Measurements from ENCODE around the gene STAP1.
A peak's percentile ranks its signal among the peaks of the same experiment; 100 is the strongest.
"Not testable (repeated sequence)": the region's sequence is repeated elsewhere in the genome, so short reads cannot be mapped to it uniquely, and the experiment has no call there.

STAP1 gene, protein sequence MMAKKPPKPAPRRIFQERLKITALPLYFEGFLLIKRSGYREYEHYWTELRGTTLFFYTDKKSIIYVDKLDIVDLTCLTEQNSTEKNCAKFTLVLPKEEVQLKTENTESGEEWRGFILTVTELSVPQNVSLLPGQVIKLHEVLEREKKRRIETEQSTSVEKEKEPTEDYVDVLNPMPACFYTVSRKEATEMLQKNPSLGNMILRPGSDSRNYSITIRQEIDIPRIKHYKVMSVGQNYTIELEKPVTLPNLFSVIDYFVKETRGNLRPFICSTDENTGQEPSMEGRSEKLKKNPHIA

DNA sequence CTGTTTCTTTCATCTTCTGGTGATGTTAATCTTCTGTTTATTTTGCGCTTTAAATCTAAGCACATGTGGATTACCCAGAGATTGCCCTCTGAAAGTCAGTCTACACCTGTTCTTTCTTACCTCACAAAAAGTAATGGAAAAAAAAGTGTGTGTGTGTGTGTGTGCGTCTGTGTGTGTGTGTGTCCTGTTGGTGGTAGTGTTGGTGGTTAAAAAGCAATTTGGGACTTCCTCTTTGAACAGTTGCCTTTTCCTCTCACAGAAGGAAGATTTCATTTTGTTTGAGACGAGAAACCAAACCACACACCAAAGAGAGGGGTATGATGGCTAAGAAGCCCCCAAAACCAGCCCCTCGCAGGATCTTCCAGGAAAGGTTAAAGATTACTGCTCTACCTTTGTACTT lies at the start of gene STAP1:
STAP1 (plus strand) TSS at position 235 of the 400 bp plus-strand sequence; CDS start at position 318, 83 bp downstream.
- DNase-seq, result no peak

- DNase-seq, result no peak
Measured at GRCh38 chr4:67512501-67512900, 46.0 kb upstream of the STAP1 start.

DNA sequence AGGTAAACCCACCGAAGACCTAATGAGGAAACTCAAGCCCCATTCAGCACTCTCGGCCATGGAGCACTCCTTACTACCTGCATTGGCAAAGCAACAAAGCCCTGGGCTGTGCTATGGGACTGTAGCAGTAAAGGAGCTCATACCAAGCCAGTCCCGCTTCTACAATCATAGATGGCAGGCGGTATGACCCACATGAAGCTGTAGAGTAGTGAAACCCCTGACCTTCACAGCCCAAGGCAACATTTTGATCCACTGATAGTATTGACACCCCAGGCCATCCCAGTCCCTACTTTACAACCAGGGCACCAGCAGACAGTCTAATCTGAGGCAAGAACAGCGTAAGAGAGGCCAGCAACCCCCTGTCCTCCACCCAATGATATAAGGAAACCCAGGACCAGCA lies 38.4 kb upstream of the STAP1 start:
- no peak for DNase-seq

- DNase-seq, result no peak
Measured at GRCh38 chr4:67521506-67521905, 37.0 kb upstream of the STAP1 start.

- no peak for DNase-seq
Measured at GRCh38 chr4:67522230-67522629, 36.3 kb upstream of the STAP1 start.

- DNase-seq, result no peak
Measured at GRCh38 chr4:67522851-67523671, 35.5 kb upstream of the STAP1 start.

DNA sequence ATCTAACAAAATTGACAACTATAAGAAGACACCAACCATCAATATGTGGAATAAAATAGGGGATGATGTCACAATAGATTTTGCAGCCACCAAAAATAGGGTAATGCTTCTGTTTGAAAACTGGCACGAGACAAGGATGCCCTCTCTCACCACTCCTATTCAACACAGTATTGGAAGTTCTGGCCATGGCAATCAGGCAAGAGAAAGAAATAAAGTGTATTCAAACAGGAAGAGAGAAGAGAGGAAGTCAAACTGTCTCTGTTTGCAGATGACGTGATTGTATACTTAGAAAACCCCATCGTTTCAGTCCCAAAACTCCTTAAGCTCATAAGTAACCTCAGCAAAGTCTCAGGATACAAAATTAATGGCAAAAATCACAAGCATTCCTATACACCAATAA lies 34.4 kb upstream of the STAP1 start:
- not testable (repeated sequence) for DNase-seq

DNA sequence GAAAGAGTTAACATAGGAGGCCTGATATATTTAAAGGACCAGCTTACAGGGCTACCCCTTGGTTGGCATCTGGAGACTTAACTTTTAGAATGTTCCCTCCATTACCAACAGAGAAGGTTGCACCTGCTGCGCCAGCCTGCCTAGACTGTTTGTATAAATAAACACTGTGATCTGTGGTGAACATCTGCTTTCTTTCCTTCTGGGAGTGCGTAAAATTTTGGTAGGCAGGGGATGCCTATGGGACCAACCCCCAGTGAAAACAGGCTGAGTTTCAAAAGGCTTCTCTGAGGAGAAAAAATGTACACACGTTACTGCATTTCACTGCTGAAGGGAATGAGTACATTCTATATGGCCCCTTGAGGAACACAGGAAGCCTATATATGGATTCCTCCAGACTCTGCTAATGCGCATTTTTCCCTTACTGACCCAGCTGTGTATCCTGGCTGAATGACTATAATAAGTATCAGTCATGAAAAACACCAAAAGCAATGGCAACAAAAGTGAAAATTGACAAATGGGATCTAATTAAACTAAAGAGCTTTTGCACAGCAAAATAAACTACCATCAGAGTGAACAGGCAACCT lies 27.1 kb upstream of the STAP1 start:
- DNase-seq, result no peak

GRCh38 chr4:67532397-67532796 lies 26.1 kb upstream of the STAP1 start:
- DNase-seq, result not testable (repeated sequence)

- no peak for DNase-seq
Measured at GRCh38 chr4:67533112-67533511, 25.4 kb upstream of the STAP1 start.

DNA sequence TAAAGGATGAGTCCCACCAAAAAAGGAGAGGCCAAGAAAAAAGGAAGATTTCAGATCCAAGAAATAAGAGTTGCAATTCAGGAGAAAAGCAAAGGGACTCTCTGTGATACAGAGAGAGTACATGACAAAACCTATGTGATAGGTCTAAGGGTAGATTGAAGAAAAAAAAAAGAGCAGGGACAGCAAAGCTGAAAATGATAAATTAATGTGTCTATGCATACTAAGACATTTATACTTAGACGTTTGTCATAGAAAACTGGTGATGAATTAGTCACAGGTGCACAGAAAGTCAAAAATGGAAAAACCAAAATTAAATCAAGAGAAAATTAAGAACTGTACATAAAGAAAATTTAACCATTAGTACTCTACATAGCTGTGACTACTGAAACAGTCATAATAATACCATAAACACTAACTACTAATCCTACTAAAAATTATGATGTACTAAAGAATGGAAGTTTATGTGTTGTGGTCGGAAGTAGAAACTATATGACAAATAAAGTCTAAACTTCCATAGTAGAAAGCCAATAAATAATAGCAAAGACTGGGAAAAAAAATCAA lies 23.2 kb upstream of the STAP1 start:
- DNase-seq, result no peak

DNA sequence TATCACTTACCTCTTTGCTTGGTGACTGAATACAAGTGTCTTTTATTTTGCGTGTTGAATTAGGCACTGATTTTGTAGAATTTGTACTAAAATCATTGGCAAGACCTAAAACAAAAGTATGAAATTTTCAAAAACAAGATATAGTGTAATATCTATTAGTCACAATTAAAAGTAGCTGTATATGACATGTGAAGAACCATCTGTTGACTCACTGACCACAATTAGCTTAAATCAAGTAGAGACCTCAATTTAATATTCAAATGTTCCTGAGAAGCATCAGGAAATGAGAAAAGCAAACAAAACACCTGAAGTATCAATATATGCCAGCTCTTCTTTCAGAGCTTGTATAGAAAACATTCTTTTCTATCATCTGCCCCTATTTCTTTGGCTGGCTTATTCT lies 18.7 kb upstream of the STAP1 start:
- DNase-seq, result no peak

- DNase-seq, result no peak
Measured at GRCh38 chr4:67542076-67542475, 16.5 kb upstream of the STAP1 start.

- DNase-seq, result peak; percentile 88
Measured at GRCh38 chr4:67545199-67546003, 13.1 kb upstream of the STAP1 start, which contains the start of gene CENPC. Gene CENPC, minus strand, starts transcription at chr4:67545503. Its CDS starts 148 bp downstream, at chr4:67545355.

GRCh38 chr4:67546004-67546356 lies 12.5 kb upstream of the STAP1 start:
- peak; percentile 12 for DNase-seq

GRCh38 chr4:67546971-67547370 lies 11.6 kb upstream of the STAP1 start:
- DNase-seq, result no peak

DNA sequence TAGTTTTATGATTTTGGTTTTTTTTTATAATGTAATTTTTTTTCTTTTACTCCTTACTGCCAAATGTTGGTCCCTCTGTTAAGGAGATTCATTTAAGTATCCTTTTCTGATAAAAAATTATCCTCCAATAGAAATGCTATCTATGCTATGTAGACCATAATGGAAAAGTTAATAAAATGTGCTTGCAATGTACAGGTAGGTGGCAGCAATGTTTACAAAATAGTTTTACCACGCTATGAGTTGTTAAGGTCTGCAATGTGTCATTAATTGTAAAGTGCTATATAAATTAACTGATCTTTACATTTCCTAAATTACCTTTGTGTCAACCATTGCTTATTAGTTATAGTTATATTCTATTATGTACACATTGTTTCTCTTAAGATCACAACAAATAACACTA lies 9.4 kb upstream of the STAP1 start:
- DNase-seq, result no peak

- DNase-seq, result no peak
Measured at GRCh38 chr4:67550451-67550850, 8.1 kb upstream of the STAP1 start.

DNA sequence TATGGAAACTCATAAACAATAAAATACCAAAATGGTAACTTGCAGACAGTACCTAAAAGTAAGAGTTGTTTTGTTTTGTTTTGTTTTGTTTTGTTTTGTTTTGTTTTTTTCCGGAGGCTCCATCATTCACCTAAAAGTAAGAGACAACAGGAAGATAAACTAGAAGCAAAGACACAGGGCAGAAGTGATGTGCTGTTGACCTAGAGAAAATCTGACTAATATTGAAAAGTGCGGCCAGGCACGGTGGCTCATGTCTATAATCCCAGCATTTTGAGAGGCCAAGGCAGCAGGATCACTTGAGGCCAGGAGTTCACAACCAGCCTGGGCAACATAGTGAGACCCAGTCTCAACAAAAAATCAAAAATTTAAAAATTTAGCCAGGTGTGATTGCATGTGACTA lies 7.7 kb upstream of the STAP1 start:
- no peak for DNase-seq

DNA sequence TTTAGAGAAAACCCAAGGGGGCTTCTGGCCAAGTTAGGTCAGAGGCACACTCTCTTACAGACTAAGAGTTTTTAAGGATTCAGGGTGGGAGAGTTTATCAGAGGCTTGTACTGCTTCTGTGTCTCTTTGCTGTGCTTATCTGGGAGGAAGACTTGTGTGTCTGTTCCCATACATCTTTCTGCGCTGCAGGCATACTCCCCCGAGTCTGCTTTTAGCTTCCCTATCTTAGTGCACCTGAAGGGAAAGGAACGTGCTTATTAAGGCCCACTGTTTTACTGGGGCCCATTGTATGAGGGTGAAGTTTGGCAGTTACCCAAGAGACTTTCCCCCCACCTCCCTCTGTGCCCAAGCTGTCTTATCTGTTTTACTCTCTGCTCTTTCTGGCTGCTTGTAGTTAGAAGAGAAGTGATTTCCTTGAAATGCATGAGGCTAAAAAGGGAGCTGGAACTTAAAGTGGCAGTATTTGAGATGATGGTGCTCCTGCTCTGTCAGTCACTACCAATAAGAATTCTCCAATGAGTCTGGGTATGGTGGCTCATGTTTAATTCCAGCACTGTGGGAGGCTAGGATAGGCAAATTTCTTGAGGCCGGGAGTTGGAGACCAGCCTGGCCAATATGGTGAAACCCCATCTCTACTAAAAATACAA lies 6.3 kb upstream of the STAP1 start:
- not testable (repeated sequence) for DNase-seq

- DNase-seq, result no peak
Measured at GRCh38 chr4:67554096-67554495, 4.4 kb upstream of the STAP1 start.

DNA sequence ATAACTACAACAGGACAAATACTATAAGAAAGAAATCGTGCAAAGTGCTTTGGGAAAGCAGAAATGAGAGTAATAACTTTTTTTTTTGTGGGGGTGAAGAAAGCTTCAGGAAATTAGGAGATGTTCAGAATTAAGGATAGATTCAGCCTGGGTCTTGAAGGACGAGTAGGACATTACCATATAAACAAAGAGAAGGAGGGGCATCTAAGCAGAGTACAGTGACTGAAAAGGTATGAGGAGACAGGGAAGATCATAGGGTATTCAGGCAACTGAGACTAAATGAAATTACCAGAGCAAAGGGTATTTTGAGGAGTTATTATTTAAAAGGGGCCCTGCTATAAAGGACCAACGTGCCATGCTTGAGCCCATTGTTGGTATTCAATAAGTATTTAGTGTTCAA lies 3.1 kb upstream of the STAP1 start:
- no peak for DNase-seq
